IPS-15b (cell line): ENCODE results near the gene VGLL4.
"Not testable (repeated sequence)": the region's sequence is repeated elsewhere in the genome, so short reads cannot be mapped to it uniquely, and the experiment has no call there.

Experiments used
- H3K27me3 ChIP-seq: one replicate; pipeline ENCODE4 v1.6.1; 2013; ENCODE audit warnings: low read length; ENCODE audit not compliant: control insufficient read depth, insufficient read depth
- H3K36me3 ChIP-seq: one replicate; pipeline ENCODE4 v1.6.1; 2013; ENCODE audit warnings: low read length; ENCODE audit not compliant: control insufficient read depth, insufficient read depth
- H3K4me1 ChIP-seq: one replicate; pipeline ENCODE4 v1.6.1; 2013; ENCODE audit warnings: mild to moderate bottlenecking, low read length; ENCODE audit not compliant: control insufficient read depth, insufficient read depth
- H3K4me3 ChIP-seq: one replicate; pipeline ENCODE4 v1.5.1; 2013; ENCODE audit warnings: low read depth, low read length
- H3K9ac ChIP-seq: one replicate; pipeline ENCODE4 v1.6.1; 2013; ENCODE audit warnings: low read depth, mild to moderate bottlenecking, low read length
- H3K9me3 ChIP-seq: one replicate; pipeline ENCODE4 v1.6.1; 2013; ENCODE audit warnings: mild to moderate bottlenecking, low read length; ENCODE audit not compliant: control insufficient read depth, insufficient read depth

VGLL4 gene

DNA sequence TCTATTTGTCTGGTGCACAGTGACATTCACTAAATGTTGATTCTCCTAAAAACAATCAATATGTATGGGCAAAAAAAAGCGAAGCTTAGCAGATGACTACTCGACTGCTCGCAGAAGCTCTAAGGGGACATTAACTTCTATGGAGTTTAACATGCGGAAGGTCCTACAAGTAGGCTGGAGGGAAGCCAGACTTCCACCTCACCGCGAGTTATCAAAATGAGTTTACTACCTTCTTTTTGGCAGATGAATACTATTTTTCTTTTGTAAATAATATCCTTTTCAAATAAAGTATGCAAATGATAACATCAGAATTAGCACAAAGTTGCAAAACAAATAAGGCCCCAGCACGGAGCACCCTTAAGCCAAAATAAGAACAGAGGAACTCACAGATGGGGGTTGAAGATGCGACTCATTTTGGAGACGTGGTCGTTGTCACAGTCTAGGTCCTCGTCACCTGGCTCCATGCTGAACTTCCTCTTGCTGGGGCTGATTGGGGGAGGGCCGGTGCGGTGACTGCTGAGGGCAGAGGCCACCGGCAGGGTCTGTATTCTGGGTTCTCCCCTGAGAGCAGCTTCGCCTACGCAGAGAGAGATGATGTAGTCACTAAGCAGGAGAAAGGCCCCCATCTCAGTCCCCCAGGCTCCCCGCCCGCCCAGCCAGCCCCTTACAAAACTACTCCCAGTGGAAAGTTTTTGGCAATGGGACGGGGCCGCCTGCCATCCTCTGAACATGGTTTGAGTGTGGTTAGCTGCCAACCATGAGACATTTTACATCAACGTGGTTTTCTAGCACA lies 42.1 kb downstream of the VGLL4 start:
- H3K4me3 ChIP-seq: no peak overlapping the region
- H3K9me3 ChIP-seq: no peaks in the 10 kb centered on the region
- H3K4me1 ChIP-seq: peaks cover 30% of the 10 kb centered on the region
- no peaks in the 10 kb centered on the region for H3K36me3 ChIP-seq
- H3K9ac ChIP-seq: no peak overlapping the region
- no peaks in the 10 kb centered on the region for H3K27me3 ChIP-seq

DNA sequence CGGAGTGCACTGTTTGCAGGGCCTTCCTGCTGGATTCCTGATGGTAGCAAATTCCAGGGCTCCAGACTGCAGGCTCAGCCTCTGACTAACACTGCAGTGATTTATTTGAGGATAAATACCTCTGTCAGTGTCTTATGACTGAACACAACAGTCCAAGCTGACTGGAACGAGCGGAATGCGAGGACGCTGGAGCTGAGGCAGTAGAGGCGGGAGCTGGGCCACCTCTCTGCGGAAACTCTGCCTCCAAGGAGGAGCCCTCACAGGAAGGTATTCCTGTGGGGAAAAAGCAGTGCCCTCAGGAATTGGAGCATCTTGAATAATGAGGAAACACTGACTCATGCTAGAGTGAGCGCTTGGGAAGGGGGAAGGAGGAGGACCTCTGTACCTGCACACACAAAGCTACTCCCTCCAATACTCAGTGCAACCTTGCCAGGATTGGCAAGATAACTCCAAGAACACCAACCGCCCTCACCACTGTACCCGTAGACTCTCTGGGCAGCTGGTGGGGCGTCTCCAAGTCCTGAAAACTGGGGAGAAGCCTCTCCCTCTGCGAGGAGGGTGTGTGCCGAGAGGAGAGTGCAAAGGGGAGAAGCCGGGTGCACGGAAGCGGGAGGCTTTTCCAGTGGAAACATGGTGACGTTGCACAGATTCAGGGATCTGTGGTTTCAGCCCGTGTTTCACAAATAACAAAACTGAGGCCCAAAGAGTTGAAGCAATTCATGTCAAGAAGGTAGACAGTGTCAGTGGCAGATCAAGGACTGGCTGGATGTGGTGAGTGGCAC lies 43.0 kb downstream of the VGLL4 start:
- H3K9ac ChIP-seq: no peak overlapping the region
- no peak overlapping the region for H3K4me3 ChIP-seq
- peaks cover 30% of the 10 kb centered on the region for H3K4me1 ChIP-seq

GRCh38 chr3:11596387-11596786 lies 47.3 kb downstream of the VGLL4 start:
- H3K9ac ChIP-seq: no peak overlapping the region
- no peaks in the 10 kb centered on the region for H3K27me3 ChIP-seq
- H3K36me3 ChIP-seq: no peaks in the 10 kb centered on the region
- H3K4me1 ChIP-seq: peaks cover 40% of the 10 kb centered on the region
- no peaks in the 10 kb centered on the region for H3K9me3 ChIP-seq
- H3K4me3 ChIP-seq: no peak overlapping the region

More for the DNA sequence above, 43.0 kb downstream of the VGLL4 start:
- H3K27me3 ChIP-seq: no peaks in the 10 kb centered on the region
- no peaks in the 10 kb centered on the region for H3K36me3 ChIP-seq
- H3K9me3 ChIP-seq: no peaks in the 10 kb centered on the region

DNA sequence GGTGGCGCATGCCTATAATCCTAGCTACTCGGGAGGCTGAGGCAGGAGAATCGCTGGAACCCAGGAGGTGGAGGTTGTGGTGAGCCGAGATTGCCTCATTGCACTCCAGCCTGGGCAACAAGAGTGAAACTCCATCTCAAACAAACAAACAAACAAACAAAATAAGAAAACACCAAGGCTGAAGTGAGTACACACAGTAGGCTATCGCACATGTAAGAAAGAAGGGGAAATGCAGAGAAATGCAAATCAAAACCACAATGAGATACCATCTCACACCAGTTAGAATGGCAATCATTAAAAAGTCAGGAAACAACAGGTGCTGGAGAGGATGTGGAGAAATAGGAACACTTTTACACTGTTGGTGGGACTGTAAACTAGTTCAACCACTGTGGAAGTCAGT lies 48.7 kb downstream of the VGLL4 start:
- H3K36me3 ChIP-seq, H3K27me3 ChIP-seq, H3K9ac ChIP-seq, H3K9me3 ChIP-seq, H3K4me3 ChIP-seq: not testable (repeated sequence)
- H3K4me1 ChIP-seq: peaks cover 38% of the 10 kb centered on the region

GRCh38 chr3:11593318-11594034 lies 50.2 kb downstream of the VGLL4 start:
- no peak overlapping the region for H3K9ac ChIP-seq
- no peak overlapping the region for H3K4me3 ChIP-seq
- no peaks in the 10 kb centered on the region for H3K27me3 ChIP-seq
- peaks cover 37% of the 10 kb centered on the region for H3K4me1 ChIP-seq
- H3K9me3 ChIP-seq: no peaks in the 10 kb centered on the region
- H3K36me3 ChIP-seq: no peaks in the 10 kb centered on the region

DNA sequence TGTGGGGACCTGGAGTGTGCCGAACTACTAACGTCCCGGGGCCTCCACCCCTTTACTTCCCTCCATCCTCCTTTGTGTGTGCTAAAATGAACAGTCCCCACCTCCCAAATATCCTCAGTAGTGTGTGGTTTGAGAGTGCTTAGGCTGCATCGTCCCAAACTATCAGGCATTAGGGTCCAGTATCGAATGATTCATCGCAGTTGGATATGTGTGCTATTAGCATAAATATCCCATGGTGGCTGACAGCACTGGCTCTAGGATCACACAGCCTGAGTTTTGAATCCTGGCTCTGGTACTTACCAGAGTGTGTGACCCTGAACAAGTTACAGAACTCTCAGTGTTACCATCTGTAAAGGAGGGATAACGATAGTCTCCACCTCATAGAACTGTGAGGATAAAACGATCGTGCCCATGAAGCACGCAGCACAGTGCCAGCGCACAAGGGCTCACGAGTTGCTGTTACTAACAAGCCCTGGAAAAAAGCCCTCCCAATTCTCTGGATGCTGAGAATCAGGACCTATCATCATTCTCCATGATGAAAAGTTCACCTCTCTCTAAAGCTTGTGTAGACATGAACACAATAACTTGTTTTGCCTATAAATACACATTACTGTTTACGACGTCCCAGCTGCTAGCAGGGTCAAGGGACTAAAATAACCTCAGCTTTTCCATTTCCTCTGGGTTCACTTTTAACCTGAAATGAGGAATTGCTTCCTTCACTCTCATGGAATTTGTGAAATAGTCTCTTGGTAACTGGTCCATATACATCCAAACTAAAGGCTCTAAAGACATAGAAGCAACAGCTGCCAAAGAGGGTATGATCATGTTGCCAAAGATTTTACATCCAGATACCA lies 51.0 kb downstream of the VGLL4 start:
- H3K36me3 ChIP-seq: no peaks in the 10 kb centered on the region
- H3K27me3 ChIP-seq: no peaks in the 10 kb centered on the region
- H3K9ac ChIP-seq: no peak overlapping the region
- H3K9me3 ChIP-seq: no peaks in the 10 kb centered on the region
- H3K4me3 ChIP-seq: no peak overlapping the region
- peaks cover 37% of the 10 kb centered on the region for H3K4me1 ChIP-seq

GRCh38 chr3:11591391-11592282 lies 52.1 kb downstream of the VGLL4 start:
- H3K9me3 ChIP-seq: no peaks in the 10 kb centered on the region
- no peak overlapping the region for H3K9ac ChIP-seq
- H3K4me3 ChIP-seq: no peak overlapping the region
- peaks cover 37% of the 10 kb centered on the region for H3K4me1 ChIP-seq
- H3K36me3 ChIP-seq: no peaks in the 10 kb centered on the region
- no peaks in the 10 kb centered on the region for H3K27me3 ChIP-seq

GRCh38 chr3:11591002-11591355 lies 52.7 kb downstream of the VGLL4 start:
- Histone ChIP-seq H3K9ac (no peak overlapping the region), H3K27me3 (no peaks in the 10 kb centered on the region), H3K4me3 (no peak overlapping the region), H3K4me1 (peaks cover 37% of the 10 kb centered on the region), H3K9me3 (no peaks in the 10 kb centered on the region), H3K36me3 (no peaks in the 10 kb centered on the region)

DNA sequence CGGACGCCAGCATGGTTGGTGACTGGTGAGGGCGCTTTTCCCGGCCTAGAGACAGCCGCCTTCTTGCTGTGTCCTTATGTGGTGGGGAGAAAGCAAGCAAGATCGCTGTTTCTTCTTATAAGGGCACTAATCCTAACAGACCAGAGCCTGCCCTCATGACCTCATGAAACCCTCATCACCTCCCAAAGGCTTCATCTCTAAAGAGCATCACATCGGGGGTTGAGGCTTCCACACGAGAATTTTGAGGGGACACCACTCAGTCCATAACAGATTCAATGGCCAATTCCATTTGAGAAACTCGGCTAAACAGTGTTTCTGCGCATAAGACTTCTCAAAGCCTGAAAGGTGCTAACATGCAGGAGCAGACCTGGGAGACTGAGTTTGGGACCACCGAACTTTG lies 54.0 kb downstream of the VGLL4 start:
- H3K4me1 ChIP-seq: peaks cover 37% of the 10 kb centered on the region
- H3K9me3 ChIP-seq: no peaks in the 10 kb centered on the region
- no peak overlapping the region for H3K4me3 ChIP-seq
- no peaks in the 10 kb centered on the region for H3K27me3 ChIP-seq
- no peak overlapping the region for H3K9ac ChIP-seq
- no peaks in the 10 kb centered on the region for H3K36me3 ChIP-seq

GRCh38 chr3:11588755-11589154 lies 55.0 kb downstream of the VGLL4 start:
- H3K4me3 ChIP-seq: no peak overlapping the region
- peaks cover 32% of the 10 kb centered on the region for H3K4me1 ChIP-seq
- H3K27me3 ChIP-seq: no peaks in the 10 kb centered on the region
- peak overlapping the region; percentile 9 for H3K9ac ChIP-seq
- H3K36me3 ChIP-seq: no peaks in the 10 kb centered on the region
- no peaks in the 10 kb centered on the region for H3K9me3 ChIP-seq
